ENCODE data around the gene CHKB.

GRCh38 chr22:50621356-50621880, 38.8 kb upstream of the CHKB start:
- TF ChIP-seq POLR2AphosphoS5 (IDR thresholded peaks at IDR 0.05; ENCODE audit: low read depth, low read length) (no peak), TAF1 (IDR thresholded peaks at IDR 0.05; ENCODE audit: borderline replicate concordance, insufficient read depth, low read length) (no peak), REST (IDR thresholded peaks at IDR 0.05; ENCODE audit: insufficient read depth in 1 of 2, low read depth in 2 of 2, low read length in 2 of 2) (no peak), SIN3A (IDR thresholded peaks at IDR 0.05; ENCODE audit: borderline replicate concordance, insufficient read depth, low read length) (no peak)
